ENCODE data around the gene PIN4.

DNA sequence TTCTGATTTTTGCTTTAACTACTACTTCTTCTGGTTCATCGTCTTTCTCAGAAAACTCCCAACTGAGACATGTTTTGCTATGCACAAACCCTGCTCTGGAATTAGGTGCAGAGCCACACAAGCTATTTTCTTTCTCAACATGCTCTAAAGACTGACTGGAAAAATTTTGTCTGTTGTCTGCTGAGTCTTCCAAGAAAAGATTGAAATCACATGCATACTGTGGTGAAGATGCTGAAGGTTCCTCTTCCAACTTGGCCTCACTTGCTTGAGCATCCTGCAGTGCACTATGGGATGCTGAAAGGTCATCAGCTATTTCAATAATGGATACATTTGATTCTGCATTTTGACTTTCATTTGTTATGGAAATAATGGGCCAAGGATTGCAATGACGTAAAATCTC, 24.1 kb downstream of the PIN4 start:
- no peak for TF ChIP-seq POLR2A (IDR thresholded peaks at IDR 0.05; ENCODE audit: low read length)
- TF ChIP-seq GATA1 (IDR thresholded peaks at IDR 0.05; ENCODE audit: low read depth, low read length) = no peak
